Karpas-422 (cell line): Measurements from ENCODE around the gene ATG13. TPM values are rescaled to one million over a fixed set of nuclear protein-coding genes. Genes with fewer than 3 reads are reported as not detected.
"Not testable (repeated sequence)": the region's sequence is repeated elsewhere in the genome, so short reads cannot be mapped to it uniquely, and the experiment has no call there.

Experiments used
- DNase-seq: peaks from one replicate; pipeline ENCODE4 v3.0.0-alpha.2; 2015
- H2AFZ ChIP-seq: fragments of 200-600 bp; sonication (generic); 2 replicates; pipeline ENCODE4 v1.6.1; 2014; ENCODE audit warnings: antibody characterized with exemption, low read length, mixed read lengths
- H3K27ac ChIP-seq: fragments of 200-600 bp; sonication (generic); 2 replicates; pipeline ENCODE4 v1.5.1; 2014; ENCODE audit warnings: mild to moderate bottlenecking, low read length, moderate library complexity
- H3K27me3 ChIP-seq: fragments of 200-600 bp; sonication (generic); 2 replicates; pipeline ENCODE4 v1.6.1; 2014; ENCODE audit warnings: low read length, mixed read lengths
- H3K36me3 ChIP-seq: fragments of 200-600 bp; sonication (generic); 2 replicates; pipeline ENCODE4 v1.6.1; 2014; ENCODE audit warnings: low read length, mixed read lengths; ENCODE audit not compliant: insufficient read depth
- H3K4me1 ChIP-seq: fragments of 200-600 bp; sonication (generic); 2 replicates; pipeline ENCODE4 v1.6.1; 2014; ENCODE audit warnings: mild to moderate bottlenecking, low read length, mixed read lengths
- H3K4me2 ChIP-seq: fragments of 200-600 bp; sonication (generic); 2 replicates; pipeline ENCODE4 v1.6.1; 2014; ENCODE audit warnings: low read length, low read depth, mild to moderate bottlenecking; ENCODE audit not compliant: poor library complexity, severe bottlenecking
- H3K4me3 ChIP-seq: fragments of 200-600 bp; sonication (generic); 2 replicates; pipeline ENCODE4 v1.5.1; 2014; ENCODE audit warnings: mild to moderate bottlenecking, antibody characterized with exemption, low read length, mixed read lengths
- H3K79me2 ChIP-seq: fragments of 200-600 bp; sonication (generic); 2 replicates; pipeline ENCODE4 v1.6.1; 2014; ENCODE audit warnings: mild to moderate bottlenecking, low read length, mixed read lengths
- H3K9ac ChIP-seq: fragments of 200-600 bp; sonication (generic); 2 replicates; pipeline ENCODE4 v1.6.0; 2014; ENCODE audit warnings: low read length
- H3K9me2 ChIP-seq: fragments of 200-600 bp; sonication (generic), shearing (Covaris generic); replicated peaks from 2 replicates; pipeline ENCODE4 v1.6.0; 2014; ENCODE audit warnings: mild to moderate bottlenecking, low read length, moderate library complexity; ENCODE audit not compliant: insufficient read depth
- H3K9me3 ChIP-seq: fragments of 300-700, 200-600 bp; sonication (generic); 2 replicates; pipeline ENCODE4 v1.6.1; 2014; ENCODE audit warnings: low read length, mixed read lengths
- H4K20me1 ChIP-seq: fragments of 200-600 bp; sonication (generic); 2 replicates; pipeline ENCODE4 v1.6.1; 2014; ENCODE audit warnings: mild to moderate bottlenecking, antibody characterized with exemption, low read length, low read depth; ENCODE audit not compliant: insufficient read depth
- total RNA-seq: library from RNA; depleted of rRNA; stranded (reverse); fragments of >200 nt; shearing (Covaris generic); gene quantifications from 2 replicates; pipeline ENCODE4 v1.2.3, GENCODE V29; 2014; ENCODE audit warnings: low replicate concordance

The ATG13 gene
- total RNA-seq, 1 experiment from 2014 or later, result 79.2 TPM

DNA sequence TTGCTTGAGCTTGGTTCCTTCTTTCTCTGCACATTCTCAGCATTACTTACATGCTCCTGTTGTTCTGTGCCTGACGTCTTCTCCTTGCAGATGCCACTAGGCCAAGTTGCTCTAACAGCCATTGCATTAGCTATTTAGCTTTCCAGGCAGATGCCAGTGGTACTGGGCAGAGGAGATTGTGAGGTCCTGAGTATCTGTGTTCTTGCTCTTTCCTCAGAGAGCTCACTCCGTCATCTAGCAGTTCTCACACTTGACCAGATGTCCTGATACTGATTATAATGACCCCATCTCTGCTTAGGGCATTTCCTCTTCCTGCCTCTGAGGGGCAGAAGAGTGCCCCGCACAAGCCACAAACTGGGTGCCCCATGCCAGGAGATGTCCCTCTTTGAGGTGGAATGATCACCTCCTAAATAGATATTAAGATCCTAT lies 52.4 kb downstream of the ATG13 start:
- Histone ChIP-seq H4K20me1 (no peaks in the 10 kb centered on the region; the same call in 1 of the 2 replicates), H2AFZ (no peak overlapping the region), H3K4me2 (no peak overlapping the region), H3K9me2 (no peaks in the 10 kb centered on the region), H3K79me2 (no peaks in the 10 kb centered on the region), H3K4me3 (no peak overlapping the region), H3K9me3 (no peaks in the 10 kb centered on the region), H3K9ac (no peak overlapping the region), H3K36me3 (peaks cover 9% of the 10 kb centered on the region; the same call in 1 of the 2 replicates), H3K4me1 (peaks cover 20% of the 10 kb centered on the region), H3K27ac (no peak overlapping the region), H3K27me3 (no peaks in the 10 kb centered on the region)
- DNase-seq, result peak; percentile 67

DNA sequence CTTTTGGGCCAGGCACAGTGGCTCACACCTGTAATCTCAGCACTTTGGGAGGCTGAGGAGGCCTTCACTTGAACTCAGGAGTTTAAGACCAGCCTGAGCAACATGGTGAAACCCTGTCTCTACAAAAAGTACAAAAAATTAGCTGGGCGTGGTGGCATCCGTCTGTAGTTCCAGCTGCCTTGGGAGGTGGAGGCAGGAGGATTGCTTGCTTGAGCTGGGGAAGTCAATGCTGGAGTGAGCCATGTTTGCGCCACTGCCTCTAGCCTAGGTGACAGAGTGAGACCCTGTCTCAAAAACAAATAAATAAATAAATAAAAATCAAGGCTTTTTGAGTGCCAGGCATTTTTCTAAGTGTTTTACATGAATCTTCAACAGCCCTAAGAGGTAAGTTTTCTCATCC lies 53.2 kb downstream of the ATG13 start:
- not testable (repeated sequence) for H3K36me3 ChIP-seq, H3K27ac ChIP-seq

DNA sequence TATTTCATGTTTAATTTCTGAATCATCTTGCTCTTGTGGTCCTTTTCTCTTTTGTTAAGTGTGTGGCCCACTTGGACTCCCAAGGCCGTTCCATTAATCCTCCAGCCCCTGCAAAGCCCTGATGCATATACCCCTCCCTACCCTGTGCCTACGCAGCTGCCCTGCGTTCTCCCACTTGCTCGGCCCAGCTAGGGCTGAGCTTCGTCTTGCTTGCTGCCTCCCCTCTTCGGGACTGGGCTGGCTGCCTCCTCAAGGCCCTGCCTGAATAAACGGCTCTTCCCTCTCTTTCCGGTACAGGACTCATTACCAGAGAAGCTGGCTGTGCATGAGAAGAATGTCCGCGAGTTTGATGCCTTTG lies 54.6 kb downstream of the ATG13 start:
- peaks cover 16% of the 10 kb centered on the region for H3K4me1 ChIP-seq
- no peak overlapping the region for H3K9ac ChIP-seq
- no peaks in the 10 kb centered on the region for H3K27me3 ChIP-seq
- no peak overlapping the region for H3K4me2 ChIP-seq
- no peaks in the 10 kb centered on the region; the same call in 1 of the 2 replicates for H4K20me1 ChIP-seq
- no peak for DNase-seq
- H2AFZ ChIP-seq, result no peak overlapping the region
- H3K27ac ChIP-seq, result no peak overlapping the region
- H3K4me3 ChIP-seq, result no peak overlapping the region
- no peaks in the 10 kb centered on the region for H3K9me3 ChIP-seq
- H3K9me2 ChIP-seq, result no peaks in the 10 kb centered on the region
- H3K36me3 ChIP-seq, result peaks cover 2% of the 10 kb centered on the region; the same call in 1 of the 2 replicates
- H3K79me2 ChIP-seq, result no peaks in the 10 kb centered on the region

More for the DNA sequence above, 53.2 kb downstream of the ATG13 start:
- not testable (repeated sequence) for DNase-seq, H3K9me3 ChIP-seq, H3K9me2 ChIP-seq, H3K9ac ChIP-seq, H3K79me2 ChIP-seq, H3K27me3 ChIP-seq, H4K20me1 ChIP-seq, H3K4me3 ChIP-seq, H2AFZ ChIP-seq, H3K4me2 ChIP-seq
- peaks cover 23% of the 10 kb centered on the region for H3K4me1 ChIP-seq

DNA sequence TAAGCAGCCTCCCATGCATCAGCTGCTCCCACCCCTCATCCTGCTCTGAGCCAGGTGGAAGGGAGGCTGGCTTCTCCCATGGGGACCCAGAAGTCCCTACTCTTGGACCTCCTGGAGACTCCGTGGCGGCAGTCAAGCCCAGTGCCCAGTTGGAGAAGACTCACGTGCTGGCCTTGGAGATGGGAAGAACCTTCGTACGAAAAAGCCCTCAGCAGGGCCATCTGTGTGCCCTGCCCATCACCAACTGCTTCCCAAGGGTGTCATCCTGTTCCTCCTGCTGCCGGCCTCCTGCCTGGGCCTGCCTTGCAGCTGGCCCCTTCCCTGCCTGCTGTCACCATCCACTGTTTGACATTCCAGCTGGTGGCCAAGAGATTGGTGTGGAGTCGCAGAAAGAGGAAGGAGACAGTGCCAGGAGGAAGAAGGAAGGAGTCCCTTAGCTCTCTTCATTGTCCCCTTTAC lies 55.1 kb downstream of the ATG13 start:
- Histone ChIP-seq H3K4me3 (no peak overlapping the region), H3K9me2 (no peaks in the 10 kb centered on the region), H3K36me3 (peaks cover 2% of the 10 kb centered on the region; the same call in 1 of the 2 replicates), H3K4me2 (no peak overlapping the region), H3K79me2 (no peaks in the 10 kb centered on the region), H3K9me3 (no peaks in the 10 kb centered on the region), H3K27ac (no peak overlapping the region), H3K9ac (no peak overlapping the region), H2AFZ (no peak overlapping the region), H4K20me1 (no peaks in the 10 kb centered on the region; the same call in 1 of the 2 replicates), H3K27me3 (no peaks in the 10 kb centered on the region), H3K4me1 (peaks cover 12% of the 10 kb centered on the region)
- no peak for DNase-seq

DNA sequence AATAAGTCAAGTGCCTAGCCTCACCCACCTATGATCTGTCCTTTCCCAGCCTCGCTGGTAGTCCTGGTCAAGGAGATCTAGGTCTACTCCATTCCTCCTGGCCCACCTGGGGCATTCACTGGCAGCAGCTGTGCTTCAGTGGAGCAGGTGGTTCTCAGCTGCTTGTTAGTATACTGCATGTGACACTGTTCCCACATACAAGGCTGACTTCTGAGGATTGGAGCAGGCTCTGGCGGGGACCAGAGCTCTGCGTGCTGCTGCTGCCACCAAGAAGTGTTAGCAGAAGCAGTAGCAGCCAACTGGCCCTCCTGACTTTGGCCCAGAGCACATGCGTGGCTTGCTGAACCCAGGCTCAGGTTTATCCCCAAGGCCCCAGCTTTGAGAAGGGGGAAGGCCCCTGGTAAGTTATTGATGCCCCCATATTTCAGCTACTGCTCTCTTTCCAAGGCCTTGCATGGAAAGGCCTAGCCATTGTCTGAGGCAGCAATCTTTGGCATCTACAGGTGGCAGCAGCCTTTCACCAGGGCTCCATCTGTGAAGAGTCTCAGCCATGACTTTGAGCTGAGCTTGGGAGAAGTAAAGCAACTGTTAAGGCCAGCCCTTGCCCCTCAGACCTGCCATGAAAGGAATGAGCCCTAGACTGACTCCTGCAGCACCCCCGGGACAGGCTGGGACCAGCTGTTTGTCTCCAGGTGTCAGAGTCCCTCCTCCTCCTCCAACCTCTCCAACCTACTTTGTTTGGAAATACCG lies 56.5 kb downstream of the ATG13 start:
- no peaks in the 10 kb centered on the region for H3K9me3 ChIP-seq
- no peak overlapping the region for H3K4me3 ChIP-seq
- H3K4me2 ChIP-seq, result no peak overlapping the region
- no peaks in the 10 kb centered on the region for H3K27me3 ChIP-seq
- DNase-seq, result no peak
- H3K4me1 ChIP-seq, result peaks cover 8% of the 10 kb centered on the region
- peaks cover 2% of the 10 kb centered on the region; the same call in 1 of the 2 replicates for H3K36me3 ChIP-seq
- H4K20me1 ChIP-seq, result no peaks in the 10 kb centered on the region; the same call in 1 of the 2 replicates
- no peak overlapping the region for H2AFZ ChIP-seq
- no peak overlapping the region for H3K9ac ChIP-seq
- H3K9me2 ChIP-seq, result no peaks in the 10 kb centered on the region
- no peaks in the 10 kb centered on the region for H3K79me2 ChIP-seq
- H3K27ac ChIP-seq, result no peak overlapping the region

DNA sequence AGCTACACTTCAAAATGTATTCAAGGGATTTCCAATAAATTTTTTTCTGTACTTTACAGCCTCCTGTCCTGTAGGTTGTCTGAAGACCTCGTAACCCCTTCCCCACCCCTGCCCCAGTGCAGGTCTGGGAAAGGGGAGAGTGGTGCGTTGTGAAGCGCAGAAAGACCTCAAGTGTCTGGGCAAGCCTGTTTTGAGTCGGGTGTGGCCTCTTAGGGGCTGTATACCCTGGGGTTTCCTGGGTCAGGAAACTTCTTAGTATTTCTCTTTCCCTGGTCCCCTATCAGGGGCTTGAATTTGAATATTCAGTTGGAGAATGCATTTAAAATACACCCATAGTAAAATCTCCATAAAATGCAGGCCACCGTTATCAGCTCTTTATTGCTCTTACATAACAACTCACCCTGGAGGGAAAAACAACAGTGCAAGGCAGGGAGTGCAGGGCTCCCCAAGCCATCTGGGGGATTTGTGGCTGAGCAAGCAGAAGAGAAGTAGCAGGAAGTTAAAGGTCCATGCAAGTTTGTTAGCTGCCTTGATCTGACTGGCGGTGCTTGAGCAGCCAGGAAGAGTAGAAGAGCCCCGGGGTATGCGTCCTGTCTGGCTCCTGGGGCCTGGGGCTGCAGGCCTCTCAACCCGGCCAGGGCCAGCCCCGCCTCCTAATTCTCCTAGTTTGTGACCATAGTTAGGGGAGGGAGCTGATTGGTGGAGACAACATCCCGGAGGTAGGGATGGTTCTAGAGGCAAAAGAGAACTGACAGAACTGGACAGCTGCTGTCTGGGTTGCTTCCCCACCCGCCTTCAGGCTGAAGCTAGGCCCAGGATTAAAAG lies 57.3 kb downstream of the ATG13 start:
- Histone ChIP-seq H3K4me2 (no peak overlapping the region), H3K9ac (no peak overlapping the region), H4K20me1 (no peaks in the 10 kb centered on the region; the same call in 1 of the 2 replicates), H3K36me3 (no peaks in the 10 kb centered on the region), H3K4me3 (no peak overlapping the region), H3K4me1 (peaks cover 8% of the 10 kb centered on the region), H3K27ac (peak overlapping the region; percentile 35; the same call in 1 of the 2 replicates), H3K9me3 (no peaks in the 10 kb centered on the region), H3K27me3 (no peaks in the 10 kb centered on the region), H2AFZ (no peak overlapping the region), H3K9me2 (no peaks in the 10 kb centered on the region), H3K79me2 (no peaks in the 10 kb centered on the region)
- no peak for DNase-seq

DNA sequence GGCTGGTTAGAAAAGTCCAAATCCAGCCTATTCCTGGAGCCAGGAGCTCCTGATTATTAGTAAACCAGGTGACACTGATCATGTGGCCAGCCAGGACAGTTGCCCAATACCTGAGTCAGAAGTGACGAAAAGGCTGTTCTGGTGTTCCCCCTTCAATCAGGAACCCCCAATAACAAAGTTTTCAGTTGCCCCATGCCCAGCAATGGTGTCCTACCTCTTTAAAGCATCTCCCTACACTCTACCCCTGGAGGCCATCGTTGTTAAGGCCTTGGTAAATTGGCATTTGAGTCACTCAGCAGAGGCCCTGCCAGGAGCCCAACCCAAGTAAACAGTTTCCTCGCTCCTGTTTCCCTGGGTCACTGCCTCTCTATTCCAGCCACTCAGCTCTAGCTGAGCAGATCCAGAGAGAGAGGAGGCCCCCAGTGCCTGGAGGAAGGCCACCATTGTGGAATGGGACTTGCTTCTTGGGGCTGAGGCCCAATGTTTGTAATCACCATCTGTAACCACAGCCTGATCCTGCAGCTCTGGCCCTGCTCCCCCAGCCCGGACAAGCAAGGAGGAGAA lies 58.0 kb downstream of the ATG13 start:
- Histone ChIP-seq H3K27ac (no peak overlapping the region), H3K9me3 (no peaks in the 10 kb centered on the region), H4K20me1 (no peaks in the 10 kb centered on the region), H2AFZ (no peak overlapping the region), H3K9me2 (no peaks in the 10 kb centered on the region), H3K4me3 (no peak overlapping the region), H3K4me1 (peaks cover 8% of the 10 kb centered on the region), H3K4me2 (no peak overlapping the region), H3K27me3 (no peaks in the 10 kb centered on the region), H3K79me2 (no peaks in the 10 kb centered on the region), H3K9ac (no peak overlapping the region), H3K36me3 (no peaks in the 10 kb centered on the region)
- no peak for DNase-seq

DNA sequence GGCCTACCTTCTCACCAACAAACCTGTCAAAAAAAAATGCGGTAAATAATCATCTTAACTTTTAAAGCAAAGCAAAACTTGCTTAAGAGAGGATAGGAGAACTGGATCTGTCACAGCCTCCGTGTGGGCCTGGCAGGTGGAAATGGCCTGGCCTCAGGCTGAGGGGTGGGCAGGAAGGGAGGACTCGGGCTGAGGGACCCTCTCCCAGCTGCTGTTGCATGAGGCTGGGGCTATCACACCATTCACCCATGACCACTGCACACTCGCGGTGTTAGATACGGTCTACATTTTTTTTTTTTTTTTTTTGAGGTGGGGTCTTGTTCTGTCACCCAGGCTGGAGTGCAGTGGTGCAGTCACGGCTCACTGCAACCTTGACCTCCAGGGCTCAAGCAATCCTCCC lies 58.6 kb downstream of the ATG13 start:
- H3K27ac ChIP-seq, result no peak overlapping the region
- no peak overlapping the region for H2AFZ ChIP-seq
- no peak overlapping the region for H3K4me3 ChIP-seq
- peaks cover 8% of the 10 kb centered on the region for H3K4me1 ChIP-seq
- no peaks in the 10 kb centered on the region for H3K9me2 ChIP-seq
- H3K36me3 ChIP-seq, result no peaks in the 10 kb centered on the region
- H3K9ac ChIP-seq, result no peak overlapping the region
- no peaks in the 10 kb centered on the region for H3K79me2 ChIP-seq
- no peaks in the 10 kb centered on the region for H3K27me3 ChIP-seq
- no peaks in the 10 kb centered on the region for H3K9me3 ChIP-seq
- no peaks in the 10 kb centered on the region for H4K20me1 ChIP-seq
- H3K4me2 ChIP-seq, result no peak overlapping the region
- no peak for DNase-seq
